Esophagus (tissue), 2 donors: ENCODE measurements around the gene NEDD9. TPM values are rescaled to one million over a fixed set of nuclear protein-coding genes. Genes with fewer than 3 reads are reported as not detected.
A peak's percentile ranks its signal among the peaks of the same experiment; 100 is the strongest.

Experiments used
- H3K27ac ChIP-seq, 2 donors: one replicate each; pipeline ENCODE4 v1.5.1; 2013; ENCODE audit warnings: low read depth in 2 of 2, mild to moderate bottlenecking in 2 of 2, inconsistent platforms in 1 of 2, low read length in 1 of 2, moderate library complexity in 1 of 2
- H3K27me3 ChIP-seq, 2 donors: one replicate each; pipeline ENCODE4 v1.6.1; 2013; ENCODE audit warnings: low read length in 2 of 2, control low read depth in 1 of 2, mild to moderate bottlenecking in 1 of 2; ENCODE audit not compliant: insufficient read depth in 2 of 2, control insufficient read depth in 1 of 2
- H3K36me3 ChIP-seq, 2 donors: one replicate each; pipeline ENCODE4 v1.6.1; 2013; ENCODE audit warnings: low read length in 1 of 2; ENCODE audit not compliant: control insufficient read depth in 2 of 2, insufficient read depth in 2 of 2
- H3K4me1 ChIP-seq, 2 donors: one replicate each; pipeline ENCODE4 v1.6.1; 2013; ENCODE audit warnings: low read length in 1 of 2; ENCODE audit not compliant: control insufficient read depth in 2 of 2, insufficient read depth in 2 of 2
- H3K4me3 ChIP-seq, 2 donors: one replicate each; pipeline ENCODE4 v1.5.1; 2013; ENCODE audit warnings: low read length in 2 of 2, mild to moderate bottlenecking in 2 of 2, low read depth in 1 of 2, moderate library complexity in 1 of 2
- H3K9me3 ChIP-seq, 2 donors: one replicate each; pipeline ENCODE4 v1.6.1; 2013; ENCODE audit warnings: mild to moderate bottlenecking in 2 of 2, low read depth in 1 of 2, low read length in 1 of 2, moderate library complexity in 1 of 2; ENCODE audit not compliant: control insufficient read depth in 2 of 2, insufficient read depth in 1 of 2
- WGBS, 2 donors: extraction: QIAGEN DNeasy Blood & Tissue Kit; methylation state at CpG; one replicate each; pipeline ENCODE4 v1.1.7; 2013; 5-methylcytosine and 5-hydroxymethylcytosine counted together
- polyA plus RNA-seq, 2 donors: library from polyadenylated mRNA; stranded (reverse); fragments of 200-250 nt; gene quantifications; one replicate each; pipeline ENCODE4 v1.2.3, GENCODE V29; 2013
- donor health status: healthy with polysubstance abuse.
- donor health status: Bipolar disorder and iron deficiency.

The NEDD9 gene
- polyA plus RNA-seq, 2 donors, result 1.6 to 2.1 TPM

GRCh38 chr6:11143394-11144371 lies 88.8 kb downstream of the NEDD9 start:
- Histone ChIP-seq H3K27ac (peak overlapping the region in 1 of 2 donors; percentile 20), H3K4me3 (no peak overlapping the region), H3K4me1 (no peaks in the 10 kb centered on the region), H3K9me3 (no peaks in the 10 kb centered on the region), H3K27me3 (no peaks in the 10 kb centered on the region), H3K36me3 (no peaks in the 10 kb centered on the region)
- 50 to 60% methylated on average over 10 of the region's 10 CpGs for WGBS, 2 donors

DNA sequence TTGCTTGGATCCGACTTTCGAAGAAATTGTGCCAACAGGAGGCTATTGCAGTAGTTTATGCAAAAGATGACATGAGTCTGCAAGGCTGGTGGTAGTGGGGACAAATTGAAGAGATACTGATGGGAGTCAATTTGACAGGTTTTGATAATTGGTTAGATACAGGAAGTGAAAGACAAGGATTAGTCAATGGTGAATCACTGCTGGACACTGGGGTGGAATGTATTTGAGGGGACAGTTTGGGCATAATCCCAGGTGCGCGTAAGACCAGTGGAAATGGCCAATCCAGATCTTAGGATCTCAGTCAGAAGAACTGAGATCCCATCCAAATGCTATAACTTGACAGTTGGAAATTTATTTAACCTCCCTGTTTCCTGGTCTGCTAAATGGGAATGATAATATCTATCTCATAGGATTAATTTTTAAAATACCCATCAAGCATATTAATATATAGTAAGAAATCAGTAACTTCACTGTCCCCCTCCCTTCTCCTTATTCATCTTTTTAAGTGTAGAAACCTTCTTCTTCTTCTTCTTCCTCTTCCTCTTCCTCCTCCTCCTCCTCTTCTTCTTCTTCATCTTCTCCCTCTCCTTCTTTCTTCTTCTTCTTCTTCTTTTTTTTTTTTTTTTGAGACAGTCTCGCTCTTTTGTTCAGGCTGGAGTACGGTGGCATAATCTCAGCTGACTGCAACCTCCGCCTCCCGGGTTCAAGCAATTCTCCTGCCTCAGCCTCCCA lies 90.0 kb downstream of the NEDD9 start:
- no peaks in the 10 kb centered on the region for H3K27me3 ChIP-seq
- 96% methylated on average over 8 of the region's 8 CpGs for WGBS, 2 donors
- H3K9me3 ChIP-seq, result no peaks in the 10 kb centered on the region
- no peak overlapping the region for H3K4me3 ChIP-seq
- H3K27ac ChIP-seq, result no peak overlapping the region
- no peaks in the 10 kb centered on the region for H3K4me1 ChIP-seq
- no peaks in the 10 kb centered on the region for H3K36me3 ChIP-seq

DNA sequence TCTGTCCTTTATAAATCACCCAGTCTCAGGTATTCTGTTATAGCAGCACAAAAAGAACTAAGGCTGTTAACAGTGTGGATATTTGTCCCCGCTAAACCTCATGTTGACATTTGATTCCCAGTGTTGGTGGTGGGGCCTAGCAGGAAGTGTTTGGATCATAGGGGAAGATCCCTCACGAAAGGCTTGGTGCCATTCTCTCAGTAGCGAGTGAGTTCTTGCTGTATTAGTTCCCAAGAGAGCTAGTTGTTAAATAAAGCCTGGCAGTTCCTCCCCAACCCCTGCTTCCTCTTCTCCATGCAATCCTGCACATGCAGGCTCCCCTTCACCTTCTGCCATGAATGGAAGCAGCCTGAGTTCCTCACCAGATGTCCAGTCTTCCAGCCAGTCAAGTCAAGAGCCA lies 91.2 kb downstream of the NEDD9 start:
- H3K4me3 ChIP-seq, result no peak overlapping the region
- H3K9me3 ChIP-seq, result no peaks in the 10 kb centered on the region
- no peaks in the 10 kb centered on the region for H3K27me3 ChIP-seq
- 89 to 92% methylated on average over 3 of the region's 3 CpGs for WGBS, 2 donors
- H3K36me3 ChIP-seq, result no peaks in the 10 kb centered on the region
- H3K27ac ChIP-seq, result no peak overlapping the region
- H3K4me1 ChIP-seq, result no peaks in the 10 kb centered on the region

DNA sequence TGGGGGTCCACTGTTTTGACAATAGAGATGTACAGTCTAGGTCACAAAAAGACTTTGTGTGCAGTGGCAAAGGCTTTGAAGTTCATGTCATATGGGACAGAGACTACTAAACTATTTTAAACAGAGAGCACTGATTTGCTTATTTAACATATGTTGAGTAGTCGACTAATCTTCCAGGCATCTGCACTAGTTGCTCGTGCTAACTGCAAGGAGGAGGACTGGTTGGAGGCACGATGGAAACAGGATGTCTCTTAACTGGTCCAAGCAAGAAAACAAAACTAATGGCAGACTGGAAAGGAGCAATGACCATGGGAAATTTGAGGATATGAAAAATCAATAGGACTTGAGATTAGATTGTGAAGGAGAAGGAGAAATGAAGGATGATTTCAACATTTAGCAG lies 92.4 kb downstream of the NEDD9 start:
- 58 to 79% methylated on average over 3 of the region's 3 CpGs for WGBS, 2 donors
- Histone ChIP-seq H3K4me1 (peaks cover 0 to 3% of the 10 kb centered on the region in 2 donors), H3K36me3 (peaks cover 0 to 4% of the 10 kb centered on the region in 2 donors), H3K9me3 (no peaks in the 10 kb centered on the region), H3K27me3 (no peaks in the 10 kb centered on the region), H3K27ac (no peak overlapping the region), H3K4me3 (no peak overlapping the region)

- no peak overlapping the region for H3K4me3 ChIP-seq
- 65 to 80% methylated on average over 3 of the region's 3 CpGs for WGBS, 2 donors
- no peak overlapping the region for H3K27ac ChIP-seq
- peaks cover 0 to 6% of the 10 kb centered on the region in 2 donors for H3K36me3 ChIP-seq
- H3K27me3 ChIP-seq, result no peaks in the 10 kb centered on the region
- H3K9me3 ChIP-seq, result no peaks in the 10 kb centered on the region
- H3K4me1 ChIP-seq, result peaks cover 0 to 3% of the 10 kb centered on the region in 2 donors
Observed at GRCh38 chr6:11139051-11139960, 93.2 kb downstream of the NEDD9 start.

- no peaks in the 10 kb centered on the region for H3K27me3 ChIP-seq
- no peaks in the 10 kb centered on the region for H3K9me3 ChIP-seq
- H3K36me3 ChIP-seq, result peaks cover 0 to 7% of the 10 kb centered on the region in 2 donors
- H3K4me3 ChIP-seq, result no peak overlapping the region
- peaks cover 0 to 3% of the 10 kb centered on the region in 2 donors for H3K4me1 ChIP-seq
- no peak overlapping the region for H3K27ac ChIP-seq
Observed at GRCh38 chr6:11136809-11137208, 95.7 kb downstream of the NEDD9 start.

Other genes with a start within 250 kb of the NEDD9 start
- gene ELOVL2, start 188.4 kb downstream of the NEDD9 start, polyA plus RNA-seq, result under 1 TPM; 0.04 to 0.08 TPM
- gene SMIM13, start 138.8 kb downstream of the NEDD9 start, polyA plus RNA-seq, result 1 to 10 TPM; 2.1 to 2.9 TPM
- gene ERVFRD-1, start 120.9 kb downstream of the NEDD9 start, polyA plus RNA-seq, result under 1 TPM; 0.02 to 0.06 TPM